ENCODE results near the gene CFAP99.

DNA sequence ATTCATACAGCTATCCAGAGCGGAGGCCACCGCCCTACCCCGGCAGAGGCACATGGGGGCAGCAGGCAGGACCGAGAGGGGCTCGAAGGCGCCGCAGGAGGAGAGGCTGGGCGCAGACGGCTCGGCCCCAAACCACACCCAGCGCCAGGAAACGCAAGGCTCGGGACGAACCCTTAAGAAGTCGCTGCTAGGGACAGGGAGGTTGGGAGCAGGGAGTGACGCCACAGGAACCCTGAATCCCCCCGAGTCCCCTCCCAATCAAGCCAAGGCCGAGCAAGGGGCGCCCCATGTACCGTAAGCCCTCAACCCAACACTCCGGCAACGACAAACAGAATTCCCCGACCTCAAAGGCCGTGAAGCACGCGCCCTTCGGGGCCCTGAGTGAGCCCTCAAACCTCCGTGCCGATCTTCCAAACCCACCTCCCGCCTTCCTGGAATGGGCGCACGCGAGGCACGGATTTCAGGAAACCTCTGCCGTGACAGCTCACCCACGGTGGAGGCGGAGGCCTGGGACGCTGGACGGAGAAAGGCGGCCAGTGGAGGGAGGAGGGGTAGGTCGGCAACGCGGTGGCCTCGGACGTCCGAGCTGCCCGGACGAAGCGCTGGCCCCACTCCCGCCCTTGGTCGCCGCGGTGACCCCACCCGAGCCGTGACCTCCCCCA lies 2.1 kb upstream of the CFAP99 start:
- TF ChIP-seq CTCF (IDR thresholded peaks at IDR 0.05) = no peak
- peak; percentile 99 for TF ChIP-seq EZH2 (IDR thresholded peaks at IDR 0.05; ENCODE audit: borderline replicate concordance, insufficient read depth, low read depth, low read length, poor library complexity, severe bottlenecking)

Measured in B cell (primary cell).